Femur (tissue), 1 donor: ENCODE data around the gene ROR2.

Experiments used
- DNase-seq: peaks from one replicate; pipeline ENCODE4 v3.0.0-alpha.2; 2017

ROR2 gene

DNA sequence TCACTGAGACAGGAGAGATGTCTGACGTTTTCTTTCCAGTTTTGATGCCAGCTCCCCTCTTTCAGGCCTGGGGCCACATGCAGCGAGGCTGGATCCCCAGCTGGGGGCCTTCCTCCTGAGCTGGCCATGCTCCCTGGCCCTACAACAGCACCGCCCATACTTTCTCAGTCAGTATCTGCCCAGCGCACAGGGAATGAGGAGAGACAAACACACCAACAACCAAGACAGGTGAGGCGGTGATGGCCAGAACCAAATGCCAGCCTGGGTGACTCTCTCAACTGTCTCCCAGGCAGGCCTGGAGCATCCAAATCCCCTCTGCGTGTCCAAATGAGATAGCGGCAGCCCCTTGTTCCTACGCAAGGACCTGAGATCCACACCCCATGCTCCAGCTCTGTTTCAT, 109.6 kb downstream of the ROR2 start:
- DNase-seq, result no peak

DNA sequence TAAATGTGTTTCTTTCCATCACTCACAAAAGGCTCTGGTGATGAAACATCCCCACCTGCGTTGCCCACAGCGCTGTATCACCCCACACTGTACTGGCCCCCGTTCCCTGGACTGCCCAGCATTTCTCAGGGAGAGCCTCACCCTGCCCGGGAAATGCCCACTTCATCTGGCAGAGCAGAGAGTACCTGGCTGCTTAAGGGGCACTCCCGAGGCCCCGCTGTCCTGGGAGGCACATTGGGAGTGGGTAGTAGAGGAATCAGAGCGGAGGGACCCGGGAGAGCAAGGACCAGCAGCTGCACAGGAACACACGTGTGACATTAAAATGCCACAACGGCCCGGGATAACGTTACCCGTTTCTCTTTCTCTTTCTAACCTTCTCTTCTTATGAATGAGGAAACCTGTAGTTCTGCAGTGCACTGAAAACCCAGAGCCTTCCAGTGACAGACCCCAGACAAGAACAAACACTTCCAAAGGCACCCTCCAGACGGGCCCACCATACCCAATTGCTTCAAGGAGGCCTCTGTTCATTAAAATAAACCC, 110.0 kb downstream of the ROR2 start:
- no peak for DNase-seq

DNA sequence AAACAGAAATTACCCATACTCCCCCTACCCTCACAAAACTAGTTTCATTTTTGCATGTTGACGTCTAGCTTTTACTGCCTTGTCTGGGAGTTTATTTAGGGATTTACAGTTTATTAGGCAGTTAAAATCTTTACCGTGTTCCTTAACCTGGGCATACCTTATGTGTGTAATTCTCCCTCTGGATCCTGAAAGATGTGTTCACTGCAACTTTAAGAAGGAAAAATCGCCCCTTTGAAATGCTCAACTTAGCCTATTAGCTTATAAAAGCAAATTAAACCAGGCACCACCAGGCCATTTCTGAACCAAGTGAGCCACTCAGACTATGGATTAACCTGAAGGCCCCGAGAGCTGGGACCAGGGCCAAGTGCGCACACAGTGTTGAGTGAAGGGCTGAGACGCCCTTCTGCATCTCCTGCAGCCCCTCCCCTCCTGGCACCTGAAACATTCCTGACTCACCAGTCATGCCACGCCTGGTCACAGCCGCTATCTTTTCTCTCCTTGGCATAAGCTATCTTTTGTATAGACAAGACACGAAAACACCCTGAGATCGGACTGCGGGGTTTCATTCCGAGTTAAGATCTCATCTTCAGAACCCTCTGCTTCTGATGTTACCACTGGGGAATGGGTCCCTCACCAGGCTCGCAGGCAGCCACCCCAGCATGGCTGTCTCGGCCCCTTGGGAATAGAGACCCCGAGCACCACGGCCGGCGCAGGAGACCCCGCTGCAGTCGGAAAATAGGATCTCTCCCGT, 111.9 kb downstream of the ROR2 start:
- DNase-seq, result peak; percentile 72

DNA sequence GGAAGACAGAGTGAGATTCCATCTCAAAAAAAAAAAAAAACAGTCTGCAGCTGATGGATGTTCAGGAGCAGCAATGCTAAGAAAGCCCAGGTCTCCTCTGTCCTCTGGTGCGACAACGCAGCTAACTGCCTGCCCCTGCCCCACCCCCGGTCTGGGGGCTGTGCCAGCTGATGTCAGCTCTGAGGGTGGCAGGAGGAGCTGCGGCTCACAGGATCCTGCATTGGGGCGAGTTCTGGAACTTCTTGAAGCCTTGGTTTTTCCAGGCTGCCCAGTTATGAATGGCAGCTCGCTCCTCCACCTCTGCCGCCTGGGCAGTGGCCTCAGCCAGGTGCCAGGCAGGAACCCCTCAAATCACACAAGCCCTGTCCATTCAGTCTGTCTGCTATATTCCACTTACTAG, 113.5 kb downstream of the ROR2 start:
- no peak for DNase-seq

DNA sequence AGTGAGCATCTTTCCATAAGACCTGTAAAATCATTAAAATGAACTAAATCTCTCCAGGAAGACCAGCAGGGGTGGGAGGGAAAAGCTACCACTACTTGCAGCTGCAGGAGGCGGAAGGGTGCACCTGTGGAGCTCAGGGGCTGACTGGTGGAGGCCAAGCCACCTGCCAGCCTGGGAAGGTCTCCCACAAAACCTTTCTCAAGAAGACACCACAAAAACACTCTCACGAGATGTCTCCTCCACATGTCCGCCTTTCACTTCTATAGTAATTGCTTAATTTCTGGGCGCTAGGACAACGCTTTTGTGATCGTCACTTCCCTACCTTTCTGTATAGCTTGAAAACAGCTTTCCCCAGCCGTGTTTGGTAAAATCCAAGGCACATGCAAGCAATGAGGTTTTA, 114.4 kb downstream of the ROR2 start:
- DNase-seq, result no peak

DNA sequence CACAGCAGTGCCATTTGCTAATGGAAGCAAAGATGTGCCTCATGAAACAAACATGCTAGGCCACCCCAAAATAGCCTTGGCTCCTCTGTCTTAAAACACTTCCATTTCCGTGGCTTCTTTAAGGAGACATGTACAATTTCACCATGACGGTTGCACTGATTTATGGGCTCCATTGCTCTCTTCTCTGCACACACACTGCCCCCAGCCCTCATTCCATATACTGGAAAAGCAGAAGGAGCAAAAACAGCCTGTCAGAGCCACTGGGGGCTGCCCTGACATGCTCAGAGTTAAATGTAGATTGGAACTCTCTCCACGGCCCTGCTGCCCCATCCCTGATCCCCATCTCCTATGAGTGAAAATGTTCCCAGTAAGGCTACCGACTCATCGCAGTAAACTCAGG, 114.8 kb downstream of the ROR2 start:
- no peak for DNase-seq

DNA sequence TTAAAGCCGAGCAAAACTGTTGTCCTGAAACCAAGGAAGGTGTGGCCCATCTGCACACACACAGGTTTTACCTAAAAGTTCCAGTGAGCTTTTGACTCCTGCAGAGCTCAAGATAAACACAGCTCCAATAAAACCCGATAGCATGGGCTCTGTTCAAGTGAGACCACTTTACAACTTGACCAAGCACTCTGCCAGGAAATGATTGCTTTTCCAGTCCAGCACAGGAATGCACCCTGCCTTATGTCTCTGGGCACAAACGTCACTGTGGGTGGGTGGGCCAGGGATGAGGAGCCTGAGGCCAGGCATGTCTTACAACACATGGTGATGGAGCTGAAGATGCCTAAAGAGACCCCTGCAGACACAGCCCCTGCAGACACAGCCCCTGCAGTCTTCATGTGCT, 115.3 kb downstream of the ROR2 start:
- DNase-seq, result no peak

DNA sequence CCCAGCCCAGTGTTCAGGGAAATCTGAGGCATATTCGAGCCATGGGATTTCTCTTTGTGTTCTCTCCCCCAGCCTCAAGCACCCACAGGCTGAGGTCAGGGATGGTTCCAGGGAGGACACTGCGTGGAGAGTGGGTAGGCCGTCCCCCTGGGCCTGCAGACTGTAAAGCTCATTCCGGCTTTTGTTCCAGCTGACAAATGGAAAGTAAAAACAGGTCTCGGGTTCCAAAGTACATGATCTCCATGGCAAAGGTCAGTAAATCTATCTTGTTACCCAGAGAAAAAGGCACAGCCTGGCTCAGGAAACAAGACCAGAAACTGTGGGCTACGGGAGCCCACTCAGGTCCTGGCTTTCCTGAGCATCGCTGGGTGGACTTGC, 116.2 kb downstream of the ROR2 start:
- no peak for DNase-seq

DNA sequence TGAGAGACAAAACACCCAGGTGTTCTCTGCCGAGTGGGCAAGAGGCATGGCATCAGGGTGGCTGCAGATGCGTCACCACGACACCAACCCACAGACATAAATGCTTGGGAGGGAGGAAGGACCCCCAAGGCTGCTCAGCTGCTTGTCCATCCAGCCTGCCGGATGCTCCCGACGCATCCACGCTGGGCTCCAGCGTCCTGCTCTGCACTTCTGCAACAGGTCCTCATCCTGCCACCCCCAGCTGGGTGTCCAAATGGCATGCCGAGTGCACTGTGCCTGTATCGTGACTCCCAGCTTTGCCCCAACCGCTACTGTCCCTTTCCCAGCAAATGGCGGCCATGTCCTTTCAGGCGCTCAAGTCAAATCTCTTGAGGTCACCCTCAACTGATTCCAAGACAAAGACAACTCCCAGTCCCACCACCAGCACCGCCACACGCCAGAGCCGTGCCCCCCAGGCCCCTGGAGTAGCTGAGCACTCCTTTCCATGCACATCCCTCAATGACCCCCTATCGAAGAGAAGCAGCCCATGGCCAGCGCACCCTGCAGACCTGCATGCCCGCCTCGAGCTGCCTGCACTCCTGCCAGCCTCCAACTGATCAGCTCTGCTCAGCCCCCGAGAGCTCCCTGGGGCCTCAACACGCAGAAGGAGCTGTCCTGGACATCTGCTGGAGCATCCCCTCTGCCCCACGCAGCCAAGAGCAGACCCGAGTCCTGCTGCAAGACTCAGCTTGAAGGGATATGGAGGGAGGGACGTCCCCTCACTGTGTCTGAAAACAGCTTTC, 116.7 kb downstream of the ROR2 start:
- DNase-seq, result no peak

DNA sequence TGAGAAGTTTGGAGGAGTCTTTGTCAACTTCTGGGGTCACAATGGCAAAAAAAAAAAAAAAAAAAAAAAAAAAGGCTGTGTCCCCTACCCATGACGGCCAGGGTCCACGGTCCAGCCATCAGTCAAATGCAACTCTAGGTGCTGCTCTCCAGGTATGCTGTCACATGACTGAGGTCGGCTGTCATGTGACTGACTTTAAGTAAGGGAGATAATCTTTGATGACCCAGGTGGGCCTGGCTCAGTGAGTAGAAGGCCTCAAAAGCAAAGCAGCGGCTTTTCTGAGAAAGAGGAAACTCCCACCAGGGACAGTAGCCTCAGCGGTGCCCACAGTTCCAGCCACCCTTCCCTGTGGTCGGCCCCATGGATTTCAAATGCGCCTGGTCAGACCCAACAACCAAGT, 117.7 kb downstream of the ROR2 start:
- no peak for DNase-seq

DNA sequence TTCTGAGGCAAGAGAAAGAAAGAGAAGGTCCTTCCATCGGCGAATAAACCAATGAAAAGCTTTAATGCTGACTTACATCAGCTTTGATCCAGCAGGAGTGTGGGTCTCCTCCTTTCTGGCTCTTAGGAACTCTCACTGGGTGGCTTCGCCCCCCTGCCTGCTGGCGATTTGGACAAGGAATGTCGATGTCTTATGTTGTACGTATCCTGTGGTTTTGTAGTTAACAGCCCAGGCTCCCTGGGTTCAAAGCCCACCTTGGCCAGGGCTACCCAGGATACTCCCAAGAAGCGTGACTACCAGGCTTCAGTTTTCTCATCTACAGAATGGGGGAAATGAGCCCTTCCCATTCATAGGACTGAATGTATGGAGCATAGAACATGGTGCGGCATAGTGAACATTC, 124.2 kb downstream of the ROR2 start:
- no peak for DNase-seq

DNA sequence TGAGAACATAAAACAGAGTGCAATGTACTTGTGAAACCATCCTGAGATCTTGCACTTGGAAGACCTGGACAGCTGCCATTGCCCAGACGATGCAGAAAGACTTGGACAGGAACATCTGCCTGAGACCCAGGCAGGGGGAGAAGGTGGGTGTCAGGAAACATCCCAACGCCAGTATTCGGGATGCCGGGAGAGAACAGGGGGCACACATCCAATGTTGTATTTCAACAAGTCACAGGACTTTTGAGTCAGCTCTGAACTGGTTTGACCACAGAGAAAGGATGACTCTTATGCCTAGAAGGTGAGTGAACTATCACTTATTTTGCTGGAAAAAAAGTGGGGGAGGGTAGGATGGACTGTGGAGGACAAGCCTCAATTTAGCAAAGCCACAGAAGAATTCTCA, 124.6 kb downstream of the ROR2 start:
- DNase-seq, result no peak

DNA sequence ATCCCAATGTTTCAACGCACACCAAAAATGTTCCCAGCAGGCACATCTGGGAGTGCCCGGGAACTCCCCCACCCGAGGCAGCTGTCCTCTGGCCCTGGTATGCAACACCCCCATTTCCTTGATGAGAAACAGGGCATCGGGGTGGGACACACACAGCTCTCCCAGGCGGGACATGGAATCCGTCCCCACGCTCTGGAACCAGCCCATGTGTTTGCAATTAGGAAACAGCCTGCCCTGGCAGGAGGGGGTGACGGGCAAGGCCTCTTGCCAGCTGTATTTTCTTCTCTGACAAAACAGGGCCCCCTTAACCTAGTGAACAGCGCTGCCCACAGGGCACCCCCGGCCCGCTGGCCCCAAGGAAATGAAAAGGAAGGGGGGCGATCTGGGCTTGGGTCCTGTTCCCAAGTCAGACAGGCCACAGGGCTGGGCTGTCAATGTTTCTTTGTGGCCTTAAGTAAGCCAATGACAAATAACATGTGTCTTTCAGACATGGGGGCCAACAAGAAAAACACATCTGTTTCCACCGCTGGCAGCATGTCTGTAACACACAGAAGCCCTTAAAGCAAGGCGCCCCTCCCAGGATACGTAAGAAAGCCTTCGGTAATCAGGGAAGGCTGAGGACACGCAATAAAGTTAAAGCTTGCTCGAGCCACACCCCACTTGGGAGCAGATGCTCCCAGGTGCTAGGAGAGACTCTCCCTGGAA, 125.3 kb downstream of the ROR2 start:
- DNase-seq, result peak; percentile 63

DNA sequence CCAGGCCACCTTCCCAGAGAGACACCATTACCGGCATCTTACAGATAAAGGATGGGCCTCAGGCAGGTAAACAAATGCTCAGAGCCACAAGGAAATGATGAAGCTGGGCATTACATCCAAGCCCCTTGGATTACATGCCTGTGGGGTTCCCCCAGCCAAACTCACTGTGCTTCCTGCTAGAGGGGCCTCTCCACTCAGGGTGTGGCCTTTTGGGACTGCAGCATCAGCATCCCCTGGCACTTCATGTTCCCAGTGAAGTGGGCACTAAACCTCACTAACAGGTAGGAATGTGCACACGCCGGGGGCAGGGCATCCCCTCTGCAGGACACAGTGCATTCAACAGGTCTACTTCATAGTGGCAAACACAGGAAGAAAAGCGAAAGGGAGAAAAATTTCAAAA, 125.9 kb downstream of the ROR2 start:
- no peak for DNase-seq

DNA sequence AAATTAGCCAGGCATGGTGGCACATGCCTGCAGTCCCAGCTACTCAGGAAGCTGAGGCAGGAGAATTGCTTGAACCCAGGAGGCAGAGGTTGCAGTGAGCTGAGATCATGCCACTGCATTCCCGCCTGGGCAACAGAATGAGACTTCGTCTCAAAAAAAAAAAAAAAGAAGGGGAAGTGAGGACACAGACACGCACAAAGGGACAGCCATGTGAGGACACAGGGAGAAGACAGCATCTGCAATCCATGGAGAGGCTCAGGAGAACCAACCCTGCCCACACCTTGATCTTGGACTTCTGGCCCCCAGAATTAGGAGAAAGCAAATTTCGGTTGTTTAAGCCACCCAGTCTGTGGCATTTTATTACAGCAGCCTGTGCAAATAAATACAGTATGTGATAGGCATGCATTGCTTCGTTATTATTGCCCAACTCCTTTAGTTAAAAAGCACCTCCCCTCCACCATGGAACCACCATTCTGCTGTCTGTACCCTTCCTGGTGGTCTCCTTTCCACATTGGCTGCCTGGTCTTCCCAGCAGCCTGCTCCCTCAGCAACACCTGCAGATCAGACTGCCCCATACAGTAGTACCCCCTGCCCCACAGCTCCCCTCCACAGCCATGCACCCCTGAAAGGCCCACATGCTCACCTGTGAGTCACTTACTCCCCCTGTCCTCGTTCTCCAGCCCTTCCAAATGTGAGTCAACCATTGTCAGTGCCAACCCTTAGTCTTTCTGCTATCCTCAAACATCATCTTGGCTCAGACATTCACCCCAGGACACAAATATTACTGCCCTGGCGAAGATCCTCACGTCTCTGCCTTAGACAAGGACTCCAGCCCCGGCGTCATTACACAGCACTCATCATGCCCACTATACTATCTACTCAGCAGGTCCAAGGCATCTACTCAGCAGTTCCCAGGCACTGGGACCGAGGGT, 128.8 kb downstream of the ROR2 start:
- DNase-seq, result no peak

DNA sequence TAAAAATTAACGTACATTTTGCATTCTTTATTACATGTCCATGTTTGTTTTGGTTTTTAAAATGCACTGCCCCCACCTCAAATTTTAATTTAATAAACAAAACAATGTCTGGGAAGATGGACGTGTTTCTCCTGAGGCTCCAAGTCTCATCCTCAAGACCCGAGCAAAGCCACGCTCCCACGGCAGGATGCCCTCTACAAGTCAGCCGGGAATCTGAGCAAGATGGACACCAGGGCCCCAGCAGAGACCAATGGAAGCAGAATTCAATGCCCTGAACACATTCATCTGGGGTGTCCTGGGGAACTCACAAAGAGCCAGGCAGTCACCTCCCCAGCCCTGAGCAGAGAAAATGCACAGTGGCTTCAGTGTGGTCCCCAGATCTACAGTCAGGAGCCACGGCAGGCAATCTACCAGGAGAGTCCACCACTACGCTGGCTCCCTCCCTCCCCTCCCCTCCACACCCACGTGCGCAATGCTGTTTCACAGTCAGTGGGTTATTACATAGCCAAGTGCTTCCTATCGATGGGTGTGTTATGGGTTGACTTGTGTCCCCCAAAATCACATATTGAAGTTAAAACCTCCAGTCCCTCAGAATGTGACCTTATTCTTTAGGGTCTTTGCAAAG, 129.8 kb downstream of the ROR2 start:
- no peak for DNase-seq

DNA sequence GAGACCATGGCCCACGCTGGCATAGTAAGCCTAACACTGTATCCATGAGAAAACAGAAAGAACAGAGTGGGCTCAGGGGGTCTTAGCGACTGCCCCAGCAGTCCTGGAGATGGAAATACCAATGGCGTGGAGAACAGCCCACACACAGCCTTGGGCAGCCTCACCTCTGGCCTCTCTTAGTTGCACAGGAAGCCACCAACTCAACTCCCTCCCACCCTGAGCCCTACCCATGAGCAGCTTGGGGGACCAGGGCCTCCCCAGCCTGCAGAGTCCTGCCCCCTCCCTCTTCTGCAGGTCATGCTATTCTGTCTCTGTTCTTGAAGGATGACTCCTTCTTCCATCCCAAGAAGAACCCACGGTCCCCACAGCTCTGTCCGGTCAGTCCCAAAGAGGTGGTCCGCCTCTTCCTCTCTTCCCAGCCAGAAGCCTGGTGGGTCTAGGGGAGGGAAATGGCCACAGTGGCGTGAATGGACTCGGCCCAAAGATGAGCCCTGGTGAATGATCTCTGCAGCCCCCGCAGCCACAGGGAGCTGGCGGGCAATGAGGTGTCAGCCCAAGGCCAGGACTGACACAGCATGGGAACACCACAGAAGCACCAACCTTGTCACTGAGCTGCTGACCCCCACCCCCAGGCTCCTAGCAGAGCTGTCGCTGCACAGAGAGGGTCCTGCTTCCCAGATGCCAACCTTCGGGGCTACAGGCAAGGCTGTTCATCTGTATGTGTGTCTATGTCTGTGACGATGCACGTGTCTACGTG, 131.2 kb downstream of the ROR2 start:
- DNase-seq, result no peak

DNA sequence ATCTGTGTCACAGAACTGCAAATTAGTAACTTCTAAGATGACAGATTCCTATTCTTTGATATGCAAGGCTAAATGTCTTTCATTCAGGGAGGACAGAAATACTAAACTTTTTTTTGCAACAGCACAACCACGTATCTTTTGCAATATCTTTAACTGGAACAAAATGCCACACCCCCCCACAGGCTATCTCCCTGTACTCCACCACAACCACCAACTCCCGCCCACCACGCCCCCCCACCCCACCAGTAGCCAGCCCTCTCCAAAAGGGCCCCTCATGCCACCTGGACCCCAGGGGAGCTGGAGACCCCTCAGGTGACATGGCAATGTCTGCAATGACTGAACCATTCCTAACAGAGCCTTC, 131.8 kb downstream of the ROR2 start:
- no peak for DNase-seq

DNA sequence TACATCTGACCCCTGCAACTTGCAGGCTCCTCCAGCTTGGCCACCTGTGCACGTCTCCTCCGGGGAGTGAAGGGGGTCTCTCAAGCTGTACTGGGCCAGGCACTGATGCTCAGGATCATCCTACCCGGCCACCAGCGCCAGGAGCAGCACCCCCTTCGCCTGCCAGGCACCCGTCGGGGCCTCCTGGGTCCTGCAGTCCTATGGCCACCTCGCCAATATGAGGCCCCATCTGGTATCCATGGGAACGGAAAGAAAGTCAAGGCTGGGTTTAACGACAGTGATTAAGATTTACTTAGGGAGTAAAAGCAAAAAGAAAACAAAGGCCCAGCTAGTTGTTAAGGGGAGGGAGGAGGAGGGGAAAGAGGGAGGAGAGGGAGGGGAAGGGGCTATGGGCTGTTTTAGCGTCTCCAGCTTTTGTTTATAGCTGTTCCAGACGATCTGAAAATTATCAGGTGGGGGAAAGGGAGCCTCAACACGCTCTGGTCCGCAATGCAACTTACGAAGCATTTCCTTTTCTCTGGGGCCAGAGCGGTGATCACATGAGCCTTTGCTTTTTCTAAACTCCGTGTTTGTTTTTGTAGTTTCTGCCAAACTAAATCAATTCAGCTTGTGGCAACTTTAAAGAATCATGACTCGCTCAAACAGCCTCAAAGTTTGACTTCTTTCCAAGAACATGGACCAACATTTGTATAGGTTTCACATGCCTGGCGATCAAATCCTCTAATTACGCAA, 132.4 kb downstream of the ROR2 start:
- no peak for DNase-seq

DNA sequence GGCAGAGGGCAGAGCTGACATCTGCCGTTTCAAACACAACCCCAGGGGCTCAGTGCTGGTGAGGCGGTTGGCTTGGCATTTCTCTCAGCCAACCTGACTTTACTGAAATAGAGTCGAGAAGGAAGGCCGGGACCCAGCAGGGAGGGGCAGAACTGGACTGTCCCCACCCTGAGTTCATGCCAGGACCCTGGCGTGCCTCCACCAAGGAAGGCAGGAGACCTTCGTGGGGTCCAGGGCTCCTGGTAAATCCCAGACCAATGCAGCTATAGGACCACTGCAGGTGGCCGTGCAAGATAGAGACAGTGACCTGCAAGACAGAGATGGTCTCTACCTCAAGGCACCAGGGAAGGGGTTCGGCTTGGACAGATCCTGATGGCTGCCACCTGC, 132.9 kb downstream of the ROR2 start:
- no peak for DNase-seq

DNA sequence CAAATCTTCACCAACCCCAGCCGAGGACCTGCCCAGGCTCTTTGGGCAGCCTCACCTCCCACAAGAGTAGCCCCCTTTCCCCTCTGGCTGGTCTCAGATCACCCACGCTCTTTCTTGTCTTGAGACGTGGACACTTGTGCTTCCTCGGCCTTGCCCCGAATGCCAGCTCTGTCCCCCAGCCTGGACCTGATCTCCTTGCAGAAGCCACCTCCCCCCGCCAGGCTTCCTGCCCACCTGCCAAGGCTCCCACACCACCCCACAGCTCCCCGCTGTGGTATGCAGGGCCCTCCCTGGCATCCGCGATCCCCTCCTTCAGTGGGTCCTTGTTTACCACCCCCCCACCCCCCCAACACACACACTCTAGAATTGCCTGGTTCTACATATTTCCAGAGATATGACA, 133.7 kb downstream of the ROR2 start:
- no peak for DNase-seq
